Muscle layer of colon (tissue), 2 donors: ENCODE data around the gene KRTAP5-5.
"Not testable (repeated sequence)": the region's sequence is repeated elsewhere in the genome, so short reads cannot be mapped to it uniquely, and the experiment has no call there.

Source experiments
- H3K27ac ChIP-seq: one replicate; pipeline ENCODE4 v1.7.0; 2013; ENCODE audit warnings: low read depth, mild to moderate bottlenecking, low read length, moderate library complexity
- H3K27me3 ChIP-seq, 2 donors: one replicate each; pipeline ENCODE4 v1.7.0; 2013; ENCODE audit warnings: low read length in 2 of 2, mild to moderate bottlenecking in 2 of 2; ENCODE audit not compliant: insufficient read depth in 2 of 2, control insufficient read depth in 1 of 2
- H3K36me3 ChIP-seq: one replicate; pipeline ENCODE4 v1.7.0; 2013; ENCODE audit warnings: mild to moderate bottlenecking, low read length; ENCODE audit not compliant: insufficient read depth
- H3K4me1 ChIP-seq: one replicate; pipeline ENCODE4 v1.7.0; 2013; ENCODE audit warnings: mild to moderate bottlenecking, low read length; ENCODE audit not compliant: insufficient read depth
- H3K4me3 ChIP-seq, 2 donors: one replicate each; pipeline ENCODE4 v1.7.0; 2013; ENCODE audit warnings: low read length in 2 of 2, low read depth in 1 of 2, mild to moderate bottlenecking in 1 of 2, moderate library complexity in 1 of 2
- H3K9ac ChIP-seq: one replicate; pipeline ENCODE4 v1.7.0; 2013; ENCODE audit warnings: low read length
- H3K9me3 ChIP-seq: one replicate; pipeline ENCODE4 v1.7.0; 2013; ENCODE audit warnings: mild to moderate bottlenecking, low read length
- donor health status: abdominal sarcoma.
- donor health status: Adenocarcinoma of cecum.

Gene KRTAP5-5

GRCh38 chr11:1644601-1645356 is 15.2 kb downstream of the KRTAP5-5 start:
- Histone ChIP-seq H3K9ac (no peak overlapping the region), H3K4me1 (no peaks in the 10 kb centered on the region), H3K36me3 (no peaks in the 10 kb centered on the region), H3K27ac (no peak overlapping the region), H3K4me3 (no peak overlapping the region), H3K27me3 (peaks cover 3 to 7% of the 10 kb centered on the region in 2 donors), H3K9me3 (no peaks in the 10 kb centered on the region)

GRCh38 chr11:1645357-1645821 is 15.8 kb downstream of the KRTAP5-5 start:
- Histone ChIP-seq H3K4me3 (no peak overlapping the region), H3K9me3 (no peaks in the 10 kb centered on the region), H3K36me3 (no peaks in the 10 kb centered on the region), H3K4me1 (no peaks in the 10 kb centered on the region), H3K9ac (no peak overlapping the region), H3K27ac (no peak overlapping the region), H3K27me3 (peaks cover 2 to 4% of the 10 kb centered on the region in 2 donors)

GRCh38 chr11:1646540-1646939 is 17.0 kb downstream of the KRTAP5-5 start:
- H3K9ac ChIP-seq, H3K27me3 ChIP-seq, H3K4me3 ChIP-seq, H3K27ac ChIP-seq, H3K4me1 ChIP-seq, H3K9me3 ChIP-seq, H3K36me3 ChIP-seq: not testable (repeated sequence)

GRCh38 chr11:1647901-1648652 is 18.5 kb downstream of the KRTAP5-5 start:
- H3K27me3 ChIP-seq: no peaks in the 10 kb centered on the region
- no peaks in the 10 kb centered on the region for H3K4me1 ChIP-seq
- H3K4me3 ChIP-seq: no peak overlapping the region
- no peaks in the 10 kb centered on the region for H3K36me3 ChIP-seq
- H3K27ac ChIP-seq: no peak overlapping the region
- H3K9ac ChIP-seq: no peak overlapping the region
- no peaks in the 10 kb centered on the region for H3K9me3 ChIP-seq

- Histone ChIP-seq H3K4me3 (no peak overlapping the region), H3K36me3 (no peaks in the 10 kb centered on the region), H3K4me1 (no peaks in the 10 kb centered on the region), H3K27me3 (no peaks in the 10 kb centered on the region), H3K9ac (no peak overlapping the region), H3K9me3 (no peaks in the 10 kb centered on the region), H3K27ac (no peak overlapping the region)
Observed at GRCh38 chr11:1648653-1649420, 19.3 kb downstream of the KRTAP5-5 start.

GRCh38 chr11:1650034-1650917 is 20.7 kb downstream of the KRTAP5-5 start:
- Histone ChIP-seq H3K4me3 (no peak overlapping the region), H3K27ac (no peak overlapping the region), H3K9ac (no peak overlapping the region), H3K9me3 (no peaks in the 10 kb centered on the region), H3K4me1 (no peaks in the 10 kb centered on the region), H3K36me3 (no peaks in the 10 kb centered on the region), H3K27me3 (peaks cover 0 to 5% of the 10 kb centered on the region in 2 donors)

GRCh38 chr11:1650918-1651262 is 21.3 kb downstream of the KRTAP5-5 start:
- no peaks in the 10 kb centered on the region for H3K4me1 ChIP-seq
- no peak overlapping the region for H3K27ac ChIP-seq

GRCh38 chr11:1651411-1651980 is 21.9 kb downstream of the KRTAP5-5 start:
- Histone ChIP-seq H3K27ac (no peak overlapping the region), H3K9me3 (no peaks in the 10 kb centered on the region), H3K9ac (no peak overlapping the region), H3K4me3 (no peak overlapping the region), H3K36me3 (no peaks in the 10 kb centered on the region), H3K27me3 (peaks cover 0 to 5% of the 10 kb centered on the region in 2 donors), H3K4me1 (no peaks in the 10 kb centered on the region)

More at GRCh38 chr11:1650918-1651262, 21.3 kb downstream of the KRTAP5-5 start:
- no peak overlapping the region for H3K9ac ChIP-seq
- H3K36me3 ChIP-seq: no peaks in the 10 kb centered on the region
- no peaks in the 10 kb centered on the region for H3K9me3 ChIP-seq
- H3K4me3 ChIP-seq: no peak overlapping the region
- H3K27me3 ChIP-seq: peaks cover 0 to 5% of the 10 kb centered on the region in 2 donors

- Histone ChIP-seq H3K27me3 (peaks cover 0 to 5% of the 10 kb centered on the region in 2 donors), H3K27ac (no peak overlapping the region), H3K9me3 (no peaks in the 10 kb centered on the region), H3K9ac (no peak overlapping the region), H3K36me3 (no peaks in the 10 kb centered on the region), H3K4me3 (no peak overlapping the region), H3K4me1 (no peaks in the 10 kb centered on the region)
Observed at GRCh38 chr11:1652026-1652425, 22.5 kb downstream of the KRTAP5-5 start.

GRCh38 chr11:1652442-1652770 is 22.8 kb downstream of the KRTAP5-5 start:
- no peaks in the 10 kb centered on the region for H3K9me3 ChIP-seq
- H3K36me3 ChIP-seq: no peaks in the 10 kb centered on the region
- peaks cover 0 to 5% of the 10 kb centered on the region in 2 donors for H3K27me3 ChIP-seq
- H3K4me1 ChIP-seq: no peaks in the 10 kb centered on the region
- no peak overlapping the region for H3K27ac ChIP-seq
- H3K9ac ChIP-seq: no peak overlapping the region
- no peak overlapping the region for H3K4me3 ChIP-seq
